Esophagus squamous epithelium (tissue), 4 donors: ENCODE data around the gene ATP10A.

Experiments
- POLR2A ChIP-seq, 4 donors: fragments of 450-650 bp; IDR thresholded peaks; one replicate each; pipeline ENCODE4 v1.6.1; 2017; ENCODE audit warnings: antibody characterized with exemption in 4 of 4, mild to moderate bottlenecking in 4 of 4, moderate library complexity in 3 of 4
- TF ChIP-seq, protein P1 (sequence below), 6 experiments: fragments of 450-650 bp in 4 of 6; fragments of 200-600 bp in 2 of 6; sonication (generic) in 2 of 6; IDR thresholded peaks; one replicate each; pipeline ENCODE4 v1.5.1; 2016 to 2019; ENCODE audit warnings: antibody characterized with exemption in 6 of 6, mild to moderate bottlenecking in 4 of 6, moderate library complexity in 4 of 6

DNA sequence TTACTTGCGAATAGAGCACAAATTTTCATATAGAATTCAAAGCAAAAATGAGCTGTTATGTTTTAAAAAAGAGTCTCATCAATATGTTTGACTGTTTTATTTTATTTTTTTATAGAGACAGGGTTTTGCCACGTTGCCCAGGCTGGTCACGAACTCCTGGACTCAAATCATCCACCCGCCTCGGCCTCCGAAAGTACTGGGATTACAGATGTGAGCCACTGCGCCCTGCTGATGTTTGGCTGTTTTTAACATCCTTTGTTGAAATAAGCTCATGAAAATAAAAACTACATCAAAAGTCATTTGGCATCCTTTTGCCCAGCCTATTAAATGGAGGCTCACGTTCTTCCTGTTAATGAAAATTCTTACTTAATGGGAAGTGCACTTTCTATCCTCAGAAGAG is 154.7 kb downstream of the ATP10A start:
- no peak for TF ChIP-seq POLR2A (IDR thresholded peaks at IDR 0.05)
- TF ChIP-seq, protein P1, sequence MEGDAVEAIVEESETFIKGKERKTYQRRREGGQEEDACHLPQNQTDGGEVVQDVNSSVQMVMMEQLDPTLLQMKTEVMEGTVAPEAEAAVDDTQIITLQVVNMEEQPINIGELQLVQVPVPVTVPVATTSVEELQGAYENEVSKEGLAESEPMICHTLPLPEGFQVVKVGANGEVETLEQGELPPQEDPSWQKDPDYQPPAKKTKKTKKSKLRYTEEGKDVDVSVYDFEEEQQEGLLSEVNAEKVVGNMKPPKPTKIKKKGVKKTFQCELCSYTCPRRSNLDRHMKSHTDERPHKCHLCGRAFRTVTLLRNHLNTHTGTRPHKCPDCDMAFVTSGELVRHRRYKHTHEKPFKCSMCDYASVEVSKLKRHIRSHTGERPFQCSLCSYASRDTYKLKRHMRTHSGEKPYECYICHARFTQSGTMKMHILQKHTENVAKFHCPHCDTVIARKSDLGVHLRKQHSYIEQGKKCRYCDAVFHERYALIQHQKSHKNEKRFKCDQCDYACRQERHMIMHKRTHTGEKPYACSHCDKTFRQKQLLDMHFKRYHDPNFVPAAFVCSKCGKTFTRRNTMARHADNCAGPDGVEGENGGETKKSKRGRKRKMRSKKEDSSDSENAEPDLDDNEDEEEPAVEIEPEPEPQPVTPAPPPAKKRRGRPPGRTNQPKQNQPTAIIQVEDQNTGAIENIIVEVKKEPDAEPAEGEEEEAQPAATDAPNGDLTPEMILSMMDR (IDR thresholded peaks at IDR 0.05) = no peak
